OCI-LY7 (cell line): ENCODE results near the gene RIPK4.

ENCODE experiments used
- CTCF ChIP-seq: fragments of 200-600 bp; sonication (generic); conservative IDR thresholded peaks from 2 replicates; pipeline ENCODE4 v1.5.1; 2014; ENCODE audit warnings: mild to moderate bottlenecking, antibody characterized with exemption, low read length, moderate library complexity, mixed read lengths
- EZH2phosphoT487 ChIP-seq: fragments of 200-600 bp; sonication (generic); IDR thresholded peaks from 2 replicates; pipeline ENCODE4 v1.6.1; 2018; ENCODE audit warnings: low read depth, borderline replicate concordance, mild to moderate bottlenecking, mixed run types, antibody characterized with exemption, low read length, moderate library complexity, mixed read lengths

DNA sequence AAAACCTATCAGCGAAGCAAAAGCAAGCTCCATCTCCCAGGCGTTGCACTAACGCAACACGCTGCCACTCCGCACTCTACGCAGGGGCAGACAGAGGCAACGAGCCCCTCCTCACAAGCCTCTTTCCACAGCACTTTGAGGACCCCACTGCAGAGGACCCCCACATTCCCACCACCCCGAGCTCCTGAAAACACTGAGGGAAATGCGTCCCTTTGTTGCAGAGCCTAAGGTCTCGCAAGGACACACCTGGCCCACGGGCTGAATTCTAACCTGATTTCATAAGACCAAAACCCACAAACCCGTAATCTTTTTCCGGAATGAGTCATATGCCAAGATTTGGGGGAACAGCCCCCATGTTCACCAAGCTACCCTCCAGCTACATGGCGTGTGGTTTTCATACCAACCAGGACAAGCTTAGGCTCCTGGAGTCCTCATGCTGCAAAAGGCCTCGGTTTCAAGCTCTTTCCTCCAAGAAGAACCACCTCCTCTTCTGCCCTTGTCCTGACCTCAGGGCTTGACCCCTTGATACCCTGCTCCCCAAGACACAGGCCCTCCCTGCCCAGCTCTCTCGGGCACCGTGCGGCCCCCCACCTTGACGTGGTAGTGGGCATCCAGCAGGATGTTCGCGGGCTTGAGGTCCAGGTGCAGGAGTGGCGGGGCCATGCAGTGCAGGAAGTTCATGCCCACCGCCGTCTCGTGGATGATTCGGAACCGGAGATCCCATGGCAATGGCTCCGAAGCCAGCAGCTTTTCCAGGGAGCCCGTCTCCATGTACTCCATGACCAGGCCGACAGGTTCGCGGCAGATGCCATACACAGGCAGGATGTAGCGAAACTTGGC lies 10.7 kb downstream of the RIPK4 start:
- TF ChIP-seq CTCF: no peak
- no peak for TF ChIP-seq EZH2phosphoT487
